ENCODE results near the gene TCP11. TPM values are rescaled to one million over a fixed set of nuclear protein-coding genes. Genes with fewer than 3 reads are reported as not detected.

TCP11 gene
- total RNA-seq, 1 donor from 2014 or later, result not detected

- H3K9me3 Mint-ChIP-seq, result no peaks in the 10 kb centered on the region
- H3K36me3 Mint-ChIP-seq (ENCODE audit: low read depth), result no peaks in the 10 kb centered on the region
- no peak overlapping the region for H3K27ac Mint-ChIP-seq
- CTCF ChIA-PET, result no interaction called here
- ATAC-seq (ENCODE audit: low read depth) (no peak), DNase-seq (no peak)
- POLR2A ChIA-PET, result no interaction called here
- intact Hi-C loops (cut with micrococcal nuclease), result no loop called here
- no peak overlapping the region for H3K4me3 Mint-ChIP-seq
- no peak for TF ChIP-seq CTCF (IDR thresholded peaks at IDR 0.05)
- H3K27me3 Mint-ChIP-seq, result peaks cover 14% of the 10 kb centered on the region
- no peaks in the 10 kb centered on the region for H3K4me1 Mint-ChIP-seq
These were observed 22.7 kb upstream of the TCP11 start for GRCh38 chr6:35163836-35164235.

- ChIA-PET CTCF (no interaction called here), POLR2A (no interaction called here)
- no peak for TF ChIP-seq CTCF (IDR thresholded peaks at IDR 0.05)
- Mint-ChIP-seq H3K27me3 (peaks cover 15% of the 10 kb centered on the region), H3K9me3 (no peaks in the 10 kb centered on the region), H3K36me3 (ENCODE audit: low read depth) (no peaks in the 10 kb centered on the region), H3K4me3 (no peak overlapping the region), H3K27ac (no peak overlapping the region), H3K4me1 (no peaks in the 10 kb centered on the region)
- intact Hi-C loops (cut with micrococcal nuclease), result no loop called here
- DNase-seq, result no peak
- ATAC-seq (ENCODE audit: low read depth), result no peak
These were observed 20.9 kb upstream of the TCP11 start for GRCh38 chr6:35161776-35162607.

- H3K27ac Mint-ChIP-seq, result no peak overlapping the region
- peaks cover 15% of the 10 kb centered on the region for H3K27me3 Mint-ChIP-seq
- POLR2A ChIA-PET, result no interaction called here
- no peaks in the 10 kb centered on the region for H3K4me1 Mint-ChIP-seq
- H3K4me3 Mint-ChIP-seq, result no peak overlapping the region
- H3K36me3 Mint-ChIP-seq (ENCODE audit: low read depth), result no peaks in the 10 kb centered on the region
- CTCF ChIA-PET, result no interaction called here
- DNase-seq (no peak), ATAC-seq (ENCODE audit: low read depth) (no peak)
- no peak for TF ChIP-seq CTCF (IDR thresholded peaks at IDR 0.05)
- H3K9me3 Mint-ChIP-seq, result no peaks in the 10 kb centered on the region
- intact Hi-C loops (cut with micrococcal nuclease), result no loop called here
These were observed 20.1 kb upstream of the TCP11 start for GRCh38 chr6:35161266-35161665.

- ATAC-seq (ENCODE audit: low read depth), result no peak
- no peak overlapping the region for H3K27ac Mint-ChIP-seq
- no peak for TF ChIP-seq CTCF (IDR thresholded peaks at IDR 0.05)
- H3K4me1 Mint-ChIP-seq, result no peaks in the 10 kb centered on the region
- ChIA-PET CTCF (no interaction called here), POLR2A (no interaction called here)
- H3K9me3 Mint-ChIP-seq, result no peaks in the 10 kb centered on the region
- peaks cover 15% of the 10 kb centered on the region for H3K27me3 Mint-ChIP-seq
- intact Hi-C loops (cut with micrococcal nuclease), result no loop called here
- no peak for DNase-seq
- H3K4me3 Mint-ChIP-seq, result no peak overlapping the region
- no peaks in the 10 kb centered on the region for H3K36me3 Mint-ChIP-seq (ENCODE audit: low read depth)
These were observed 19.5 kb upstream of the TCP11 start for GRCh38 chr6:35160642-35161041.

- ChIA-PET CTCF (no interaction called here), POLR2A (no interaction called here)
- Mint-ChIP-seq H3K9me3 (no peaks in the 10 kb centered on the region), H3K27me3 (peaks cover 15% of the 10 kb centered on the region), H3K27ac (no peak overlapping the region), H3K4me3 (no peak overlapping the region), H3K4me1 (no peaks in the 10 kb centered on the region), H3K36me3 (ENCODE audit: low read depth) (no peaks in the 10 kb centered on the region)
- intact Hi-C loops (cut with micrococcal nuclease), result no loop called here
- ATAC-seq (ENCODE audit: low read depth) (no peak), DNase-seq (no peak)
- no peak for TF ChIP-seq CTCF (IDR thresholded peaks at IDR 0.05)
These were observed 17.4 kb upstream of the TCP11 start for GRCh38 chr6:35158520-35158919.

Data from activated B cell treated with CpG ODN at 0.5 μM for 24 hours (primary cell).